Thyroid gland (tissue), 4 donors: ENCODE results near the gene RPS19BP1.

Experiments used
- CTCF ChIP-seq, 6 experiments: fragments of 200-600 bp in 3 of 6; fragments of 450-650 bp in 3 of 6; sonication (generic) in 3 of 6; IDR thresholded peaks; one replicate each; pipeline ENCODE4 v1.5.1; 2016 to 2019; ENCODE audit warnings: antibody characterized with exemption in 6 of 6, mild to moderate bottlenecking in 2 of 6, inconsistent platforms in 1 of 6, moderate library complexity in 1 of 6
- POLR2A ChIP-seq, 2 donors: fragments of 450-650 bp; IDR thresholded peaks; one replicate each; pipeline ENCODE4 v1.6.1; 2017; ENCODE audit warnings: antibody characterized with exemption in 2 of 2, mild to moderate bottlenecking in 2 of 2, moderate library complexity in 1 of 2

DNA sequence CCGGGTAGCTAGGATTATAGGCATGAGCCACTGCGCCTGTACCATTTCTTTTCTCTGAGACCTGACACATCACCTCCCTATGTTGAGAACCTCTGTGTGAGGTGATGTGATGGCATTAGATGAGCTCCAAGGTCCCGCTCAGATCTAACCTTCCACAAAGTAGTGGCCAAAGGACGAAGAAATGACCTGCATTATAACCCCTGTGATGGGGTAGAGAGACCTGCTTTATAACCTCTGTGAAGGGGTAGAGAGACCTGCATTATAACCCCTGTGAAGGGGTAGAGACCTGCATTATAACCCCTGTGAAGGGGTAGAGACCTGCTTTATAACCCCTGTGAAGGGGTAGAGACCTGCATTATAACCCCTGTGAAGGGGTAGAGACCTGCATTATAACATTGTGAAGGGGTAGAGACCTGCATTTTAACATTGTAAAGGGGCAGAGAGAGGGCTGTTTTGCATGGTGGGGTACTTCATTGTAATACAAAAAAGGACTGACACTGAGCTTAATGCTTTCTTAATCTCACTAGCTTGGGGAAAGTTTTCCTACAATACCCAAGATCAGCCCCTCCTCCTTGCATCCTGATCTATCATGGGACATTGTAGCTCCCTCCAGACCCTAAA, 21.9 kb downstream of the RPS19BP1 start:
- TF ChIP-seq POLR2A (IDR thresholded peaks at IDR 0.05) (no peak), CTCF (IDR thresholded peaks at IDR 0.05) (no peak)
